ENCODE results near the gene HINT2.

HINT2 gene

DNA sequence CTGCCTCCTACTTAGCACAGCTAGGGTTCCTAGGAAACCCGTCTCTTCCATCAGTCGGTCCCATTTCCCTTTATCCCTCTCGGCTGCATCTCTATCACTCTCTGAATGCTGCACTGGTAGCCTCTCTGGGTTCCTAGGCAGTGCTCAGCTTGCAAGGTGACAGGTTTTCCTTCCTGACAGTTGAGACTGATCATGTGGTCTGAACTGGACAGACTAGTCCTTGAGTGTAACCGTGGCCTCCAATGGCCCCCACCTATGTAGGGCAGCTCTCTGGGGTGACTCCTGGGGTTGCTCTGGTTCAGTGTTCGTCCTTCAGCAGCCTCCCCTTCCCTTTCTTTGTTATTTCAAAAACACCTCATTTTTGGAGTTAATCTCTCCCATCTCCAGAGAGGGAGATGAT is 18.0 kb upstream of the HINT2 start:
- in situ Hi-C loops (cut with HindIII; ENCODE audit: low sequenced_read_pairs): no loop called here
- no peak overlapping the region for H3K4me3 ChIP-seq (ENCODE audit: low read depth, low read length)
- DNase-seq (ENCODE audit: low read depth, low spot score): no peak
- TF ChIP-seq CTCF (IDR thresholded peaks at IDR 0.05; ENCODE audit: low read depth, low read length): no peak

GRCh38 chr9:35831040-35831439 is 16.2 kb upstream of the HINT2 start:
- in situ Hi-C loops (cut with HindIII; ENCODE audit: low sequenced_read_pairs): no loop called here
- TF ChIP-seq CTCF (IDR thresholded peaks at IDR 0.05; ENCODE audit: low read depth, low read length): no peak
- DNase-seq (ENCODE audit: low read depth, low spot score): no peak
- no peak overlapping the region for H3K4me3 ChIP-seq (ENCODE audit: low read depth, low read length)

GRCh38 chr9:35829764-35830096 is 14.9 kb upstream of the HINT2 start:
- TF ChIP-seq CTCF (IDR thresholded peaks at IDR 0.05; ENCODE audit: low read depth, low read length): no peak
- no peak for DNase-seq (ENCODE audit: low read depth, low spot score)
- in situ Hi-C loops (cut with HindIII; ENCODE audit: low sequenced_read_pairs): no loop called here
- peak overlapping the region; percentile 67 for H3K4me3 ChIP-seq (ENCODE audit: low read depth, low read length)

- DNase-seq (ENCODE audit: low read depth, low spot score): peak; percentile 92
- no peak for TF ChIP-seq CTCF (IDR thresholded peaks at IDR 0.05; ENCODE audit: low read depth, low read length)
- peak within 1 kb of the TSS; percentile 67 for H3K4me3 ChIP-seq (ENCODE audit: low read depth, low read length)
- in situ Hi-C loops (cut with HindIII; ENCODE audit: low sequenced_read_pairs): no loop called here
Observed at GRCh38 chr9:35829084-35829763, 14.4 kb upstream of the HINT2 start, which contains the start of gene TMEM8B. TSS of gene TMEM8B (plus strand) at chr9:35829228. CDS start at chr9:35829448, 220 bp downstream.

GRCh38 chr9:35828716-35829083 is 13.9 kb upstream of the HINT2 start, which contains the start of gene FAM221B:
TSS of gene FAM221B (minus strand) at chr9:35828732. CDS start at chr9:35826161, 2,571 bp downstream.
- no peak for TF ChIP-seq CTCF (IDR thresholded peaks at IDR 0.05; ENCODE audit: low read depth, low read length)
- H3K4me3 ChIP-seq (ENCODE audit: low read depth, low read length): peak within 1 kb of the TSS; percentile 67
- no peak for DNase-seq (ENCODE audit: low read depth, low spot score)
- in situ Hi-C loops (cut with HindIII; ENCODE audit: low sequenced_read_pairs): no loop called here

GRCh38 chr9:35827486-35827885 is 12.6 kb upstream of the HINT2 start:
- in situ Hi-C loops (cut with HindIII; ENCODE audit: low sequenced_read_pairs): no loop called here
- TF ChIP-seq CTCF (IDR thresholded peaks at IDR 0.05; ENCODE audit: low read depth, low read length): no peak
- H3K4me3 ChIP-seq (ENCODE audit: low read depth, low read length): no peak overlapping the region
- DNase-seq (ENCODE audit: low read depth, low spot score): peak; percentile 40

Data from astrocyte of the spinal cord (primary cell).